Measurements from ENCODE around the gene GMIP. TPM values are rescaled to one million over a fixed set of nuclear protein-coding genes. Genes with fewer than 3 reads are reported as not detected.

Gene GMIP
- total RNA-seq, 2 experiments from 2014 or later, result 57.3 to 59.9 TPM

- DNase-seq (no peak), ATAC-seq (no peak)
- CTCF ChIA-PET, result interaction anchor here (0.9 kb wide), 1 partner anchor 95 kb away, joined by 3 read pairs; no protein-coding TSS in a partner anchor
- POLR2A ChIA-PET, result interaction anchor here (0.6 to 0.7 kb wide), 2 partner anchors 45 to 105 kb away, joined by 3 read pairs; no protein-coding TSS in a partner anchor
- intact Hi-C loops (cut with micrococcal nuclease), result no loop called here
- Mint-ChIP-seq H3K36me3 (ENCODE audit: low read depth) (peaks cover 35% of the 10 kb centered on the region), H3K4me3 (no peak overlapping the region), H3K9me3 (no peaks in the 10 kb centered on the region), H3K4me1 (ENCODE audit: low read depth) (no peaks in the 10 kb centered on the region), H3K27ac (peak overlapping the region; percentile 69), H3K27me3 (no peaks in the 10 kb centered on the region)
- TF ChIP-seq, protein P1, sequence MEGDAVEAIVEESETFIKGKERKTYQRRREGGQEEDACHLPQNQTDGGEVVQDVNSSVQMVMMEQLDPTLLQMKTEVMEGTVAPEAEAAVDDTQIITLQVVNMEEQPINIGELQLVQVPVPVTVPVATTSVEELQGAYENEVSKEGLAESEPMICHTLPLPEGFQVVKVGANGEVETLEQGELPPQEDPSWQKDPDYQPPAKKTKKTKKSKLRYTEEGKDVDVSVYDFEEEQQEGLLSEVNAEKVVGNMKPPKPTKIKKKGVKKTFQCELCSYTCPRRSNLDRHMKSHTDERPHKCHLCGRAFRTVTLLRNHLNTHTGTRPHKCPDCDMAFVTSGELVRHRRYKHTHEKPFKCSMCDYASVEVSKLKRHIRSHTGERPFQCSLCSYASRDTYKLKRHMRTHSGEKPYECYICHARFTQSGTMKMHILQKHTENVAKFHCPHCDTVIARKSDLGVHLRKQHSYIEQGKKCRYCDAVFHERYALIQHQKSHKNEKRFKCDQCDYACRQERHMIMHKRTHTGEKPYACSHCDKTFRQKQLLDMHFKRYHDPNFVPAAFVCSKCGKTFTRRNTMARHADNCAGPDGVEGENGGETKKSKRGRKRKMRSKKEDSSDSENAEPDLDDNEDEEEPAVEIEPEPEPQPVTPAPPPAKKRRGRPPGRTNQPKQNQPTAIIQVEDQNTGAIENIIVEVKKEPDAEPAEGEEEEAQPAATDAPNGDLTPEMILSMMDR (IDR thresholded peaks at IDR 0.05), result no peak
Measured at GRCh38 chr19:19649155-19649554, 5.7 kb upstream of the GMIP start.

DNA sequence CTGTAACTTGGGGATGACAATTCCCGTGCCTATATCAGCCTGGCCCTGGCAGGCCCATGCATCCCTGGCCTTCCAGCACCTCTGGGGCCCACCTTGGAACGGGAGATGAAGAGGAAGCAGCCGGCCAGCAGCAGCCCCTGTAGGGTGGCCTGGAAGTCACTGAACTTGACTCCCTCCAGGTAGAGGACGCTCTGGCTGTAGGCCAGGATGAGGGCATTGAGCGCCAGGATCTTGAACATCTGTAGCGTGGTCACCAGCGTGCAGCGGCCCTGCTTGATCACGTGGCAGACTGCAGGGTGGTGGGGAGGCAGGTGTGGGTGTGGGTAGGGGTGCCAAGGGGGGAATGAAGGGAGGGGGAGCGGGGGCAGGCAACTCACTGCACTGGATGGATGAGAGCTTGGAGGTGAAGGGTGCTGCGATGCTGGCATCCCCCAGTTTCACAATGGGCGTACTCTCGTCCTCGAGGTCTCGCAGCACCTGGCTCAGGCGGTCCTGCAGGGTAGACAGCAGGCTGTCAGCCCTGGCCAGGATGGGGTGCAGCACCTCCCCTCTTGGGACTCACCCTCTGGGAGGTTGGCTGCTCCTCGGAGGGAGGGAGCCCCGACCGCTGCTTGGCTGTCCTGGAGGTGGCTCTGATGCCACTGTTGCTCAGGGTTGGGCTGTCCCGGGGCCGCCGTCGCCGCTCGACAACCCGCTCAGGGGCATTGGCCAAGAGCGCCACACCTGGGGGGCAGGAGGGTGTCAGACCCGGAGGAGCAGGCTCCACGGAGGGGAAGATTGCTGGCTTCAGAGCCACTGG lies 3.8 kb upstream of the GMIP start:
- Mint-ChIP-seq H3K4me1 (ENCODE audit: low read depth) (peaks cover 2% of the 10 kb centered on the region), H3K36me3 (ENCODE audit: low read depth) (peaks cover 33% of the 10 kb centered on the region), H3K9me3 (no peaks in the 10 kb centered on the region), H3K27me3 (no peaks in the 10 kb centered on the region), H3K4me3 (no peak overlapping the region), H3K27ac (no peak overlapping the region)
- DNase-seq, result no peak
- intact Hi-C loops (cut with micrococcal nuclease), result no loop called here
- TF ChIP-seq, protein P1 (IDR thresholded peaks at IDR 0.05), result no peak
- CTCF ChIA-PET, result interaction anchor here (1.0 to 2.3 kb wide), 2 partner anchors 93 to 115 kb away, joined by 3 to 5 read pairs; no protein-coding TSS in a partner anchor
- POLR2A ChIA-PET, result interaction anchor here (1.0 kb wide), 1 partner anchor 21 kb away, joined by 3 read pairs; the partner anchor contains the start of gene ZNF101
- no peak for ATAC-seq

- DNase-seq (no peak), ATAC-seq (no peak)
- Mint-ChIP-seq H3K9me3 (no peaks in the 10 kb centered on the region), H3K36me3 (ENCODE audit: low read depth) (peaks cover 30% of the 10 kb centered on the region), H3K4me1 (ENCODE audit: low read depth) (peaks cover 7% of the 10 kb centered on the region), H3K4me3 (no peak overlapping the region), H3K27ac (no peak overlapping the region), H3K27me3 (no peaks in the 10 kb centered on the region)
- CTCF ChIA-PET, result interaction anchor here (2.3 to 2.5 kb wide), 2 partner anchors 91 to 113 kb away, joined by 5 to 51 read pairs; no protein-coding TSS in a partner anchor
- TF ChIP-seq, protein P1 (IDR thresholded peaks at IDR 0.05), result no peak
- intact Hi-C loops (cut with micrococcal nuclease), result no loop called here
- POLR2A ChIA-PET, result interaction anchor here (0.6 to 1.6 kb wide), 2 partner anchors 110 to 280 kb away, joined by 3 read pairs; no protein-coding TSS in a partner anchor
Measured at GRCh38 chr19:19645233-19645870, 1.9 kb upstream of the GMIP start.

DNA sequence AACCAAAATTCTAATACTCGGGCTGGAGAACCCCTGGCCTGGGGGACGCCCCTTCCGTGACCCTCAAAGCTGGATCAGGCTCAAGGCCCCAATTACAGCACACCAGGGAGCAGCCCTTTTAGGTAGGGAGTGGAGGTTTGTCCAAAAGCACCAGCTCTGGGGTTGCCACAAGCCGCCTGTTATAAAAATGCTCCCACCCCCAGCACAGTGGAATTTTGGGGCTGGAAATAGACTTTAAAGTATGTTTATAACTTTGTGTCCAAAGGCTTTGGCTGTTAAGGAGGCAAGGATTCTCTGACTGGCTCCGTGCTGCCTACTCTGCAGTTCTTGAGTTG lies 564 bp upstream of the GMIP start:
- intact Hi-C loops (cut with micrococcal nuclease), result loop anchor here (5.0 kb wide), 1 partner anchor 47 kb away; no protein-coding TSS in a partner anchor
- TF ChIP-seq, protein P1 (IDR thresholded peaks at IDR 0.05), result peak; percentile 20
- ChIA-PET POLR2A (interaction anchor here (0.6 to 2.7 kb wide), 11 partner anchors 13 to 154 kb away, joined by 3 to 15 read pairs (median 3); partner anchors contain the start of gene ATP13A1), CTCF (interaction anchor here (0.7 to 2.5 kb wide), 26 partner anchors 8 to 325 kb away, joined by 3 to 51 read pairs (median 4); partner anchors contain the start of genes NDUFA13 and TSSK6)
- Mint-ChIP-seq H3K27ac (peak overlapping the region; percentile 98), H3K4me1 (ENCODE audit: low read depth) (peaks cover 9% of the 10 kb centered on the region), H3K4me3 (peak overlapping the region; percentile 96), H3K9me3 (no peaks in the 10 kb centered on the region), H3K36me3 (ENCODE audit: low read depth) (peaks cover 29% of the 10 kb centered on the region), H3K27me3 (no peaks in the 10 kb centered on the region)
- ATAC-seq (no peak), DNase-seq (no peak)
